SJSA1 (cell line): ENCODE data around the gene LYPD6B. TPM values are rescaled to one million over a fixed set of nuclear protein-coding genes. Genes with fewer than 3 reads are reported as not detected.

Experiments
- DNase-seq, 2 experiments: peaks; one replicate each; pipeline ENCODE4 v3.0.0-alpha.2; 2015 to 2020; ENCODE audit warnings: low spot score in 2 of 2, low read depth in 1 of 2
- H3K27ac ChIP-seq: fragments of 250-450 bp; sonication (Bioruptor Pico); 2 replicates; pipeline ENCODE4 v1.5.1; 2020; ENCODE audit warnings: mild to moderate bottlenecking, moderate library complexity
- H3K27me3 ChIP-seq: fragments of 250-450 bp; sonication (Bioruptor Pico); replicated peaks from 2 replicates; pipeline ENCODE4 v1.5.1; 2020; ENCODE audit warnings: mild to moderate bottlenecking, moderate library complexity
- H3K36me3 ChIP-seq: fragments of 250-450 bp; sonication (Bioruptor Pico); 2 replicates; pipeline ENCODE4 v1.5.1; 2020; ENCODE audit warnings: mild to moderate bottlenecking
- H3K4me1 ChIP-seq: fragments of 250-450 bp; sonication (Bioruptor Pico); replicated peaks from 2 replicates; pipeline ENCODE4 v1.6.1; 2021; ENCODE audit warnings: mild to moderate bottlenecking
- H3K4me3 ChIP-seq: fragments of 250-450 bp; sonication (Bioruptor Pico); 2 replicates; pipeline ENCODE4 v1.5.1; 2020; ENCODE audit warnings: mild to moderate bottlenecking
- H3K9me3 ChIP-seq: fragments of 250-450 bp; sonication (Bioruptor Pico); replicated peaks from 2 replicates; pipeline ENCODE4 v1.5.1; 2020; ENCODE audit warnings: mild to moderate bottlenecking
- total RNA-seq: library from RNA; depleted of rRNA; stranded (reverse); fragments of >200 nt; shearing (Covaris generic); gene quantifications from 2 replicates; pipeline ENCODE4 v1.2.3, GENCODE V29; 2014; rRNA removed

LYPD6B gene, protein sequence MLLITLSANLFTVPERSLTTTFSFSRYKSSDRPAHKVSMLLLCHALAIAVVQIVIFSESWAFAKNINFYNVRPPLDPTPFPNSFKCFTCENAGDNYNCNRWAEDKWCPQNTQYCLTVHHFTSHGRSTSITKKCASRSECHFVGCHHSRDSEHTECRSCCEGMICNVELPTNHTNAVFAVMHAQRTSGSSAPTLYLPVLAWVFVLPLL
- 35.7 and 43.3 TPM in 2 replicates for total RNA-seq

DNA sequence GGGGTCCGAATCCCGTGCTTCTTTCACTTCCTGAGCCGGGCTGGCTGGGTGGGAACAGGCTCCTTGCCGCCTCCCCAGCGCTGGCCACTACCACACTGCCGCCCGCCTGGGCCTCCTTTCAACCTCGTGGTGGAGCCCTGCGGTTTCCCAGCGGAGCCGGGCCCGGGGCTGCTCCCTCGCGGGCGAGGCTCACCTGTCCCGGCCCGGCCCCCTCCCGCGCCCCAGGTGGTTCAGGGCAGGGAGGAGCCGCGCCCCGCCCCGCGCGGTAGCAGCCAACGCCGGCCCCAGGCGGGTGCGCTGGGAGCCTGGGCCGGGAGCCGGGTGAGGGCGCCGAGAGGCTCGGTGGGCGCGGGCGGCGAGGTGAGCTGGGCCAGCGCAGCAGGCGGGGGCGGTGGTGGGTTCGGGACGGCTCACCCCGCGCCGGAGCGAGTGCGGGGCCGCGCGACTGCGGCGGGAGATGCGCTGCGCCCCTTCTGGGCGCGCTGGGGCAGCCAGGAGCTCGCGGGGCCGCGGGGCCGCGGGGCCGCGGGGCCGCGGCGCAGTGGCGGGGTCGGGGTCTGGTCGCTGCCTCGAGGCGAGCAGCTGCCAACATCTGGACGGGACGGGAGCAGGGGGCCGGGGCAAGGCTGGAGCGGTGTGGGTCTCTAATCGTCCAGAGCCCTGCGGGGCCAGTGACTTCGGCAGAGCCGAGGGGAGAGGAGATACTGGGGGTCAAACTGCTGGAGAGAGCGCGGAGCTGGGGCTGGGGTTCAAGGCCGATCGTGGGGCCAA lies at the start of gene LYPD6B:
TSS of gene LYPD6B (plus strand) at position 258 of the 771 bp plus-strand sequence. CDS start 92,250 bp downstream, outside the sequence.
- H3K27me3 ChIP-seq, result no peaks in the 10 kb centered on the region
- no peaks in the 10 kb centered on the region for H3K36me3 ChIP-seq
- H3K27ac ChIP-seq, result peak within 1 kb of the TSS; percentile 49; the same call in 1 of the 2 replicates
- peak within 1 kb of the TSS; percentile 91 for H3K4me3 ChIP-seq
- no peaks in the 10 kb centered on the region for H3K9me3 ChIP-seq
- DNase-seq, result peak; percentile 49 to 56
- H3K4me1 ChIP-seq, result peaks cover 39% of the 10 kb centered on the region

- Histone ChIP-seq H3K4me3 (no peak overlapping the region), H3K27ac (no peak overlapping the region), H3K27me3 (no peaks in the 10 kb centered on the region), H3K4me1 (no peaks in the 10 kb centered on the region), H3K9me3 (no peaks in the 10 kb centered on the region), H3K36me3 (no peaks in the 10 kb centered on the region)
- peak in 1 of 2 experiments; percentile 50 for DNase-seq
These were observed 48.5 kb upstream of the LYPD6B start for GRCh38 chr2:148989882-148990493.

DNA sequence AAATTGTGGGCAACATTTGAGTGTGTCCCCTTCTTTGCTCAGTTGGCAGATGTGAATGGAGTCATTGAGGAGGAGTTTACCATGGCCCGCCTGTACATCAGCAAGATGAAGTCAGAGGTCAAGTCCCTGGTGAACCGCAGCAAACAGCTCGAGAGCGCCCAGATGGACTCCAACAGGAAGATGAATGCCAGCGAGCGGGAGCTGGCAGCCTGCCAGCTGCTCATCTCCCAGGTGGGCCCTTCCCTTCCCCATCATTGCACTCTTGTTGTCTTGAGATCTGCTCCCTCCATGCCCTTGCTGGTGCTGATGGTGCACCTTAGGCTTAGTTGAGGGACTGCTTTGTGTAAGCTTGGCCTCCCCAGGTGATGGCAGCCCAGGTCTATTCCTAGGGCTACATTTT lies 47.5 kb upstream of the LYPD6B start:
- H3K4me1 ChIP-seq, result no peaks in the 10 kb centered on the region
- no peak overlapping the region for H3K4me3 ChIP-seq
- H3K36me3 ChIP-seq, result no peaks in the 10 kb centered on the region
- no peak for DNase-seq
- no peaks in the 10 kb centered on the region for H3K27me3 ChIP-seq
- no peaks in the 10 kb centered on the region for H3K9me3 ChIP-seq
- no peak overlapping the region for H3K27ac ChIP-seq

DNA sequence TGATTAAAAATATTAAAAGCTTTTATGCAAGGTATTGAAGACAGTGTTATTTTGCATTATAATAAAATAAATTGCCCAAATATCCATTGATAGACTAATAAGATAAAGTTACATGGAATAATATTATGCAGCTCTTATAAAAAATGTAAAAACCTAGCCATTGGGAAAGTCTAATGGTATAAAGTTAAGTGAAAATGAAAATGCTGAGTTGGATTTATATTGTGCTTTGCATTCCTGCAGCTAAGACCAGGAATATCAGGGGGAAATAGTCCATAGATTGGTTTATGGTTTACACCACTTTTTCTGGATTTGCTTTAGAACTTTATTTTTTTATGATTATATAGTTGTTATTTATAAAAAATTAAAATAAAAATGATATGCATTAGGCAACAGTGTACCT lies 46.1 kb upstream of the LYPD6B start:
- no peaks in the 10 kb centered on the region for H3K4me1 ChIP-seq
- H3K27me3 ChIP-seq, result no peaks in the 10 kb centered on the region
- no peak for DNase-seq
- H3K9me3 ChIP-seq, result no peaks in the 10 kb centered on the region
- no peak overlapping the region for H3K4me3 ChIP-seq
- no peaks in the 10 kb centered on the region for H3K36me3 ChIP-seq
- H3K27ac ChIP-seq, result no peak overlapping the region

GRCh38 chr2:148993351-148993750 lies 45.1 kb upstream of the LYPD6B start:
- Histone ChIP-seq H3K27ac (no peak overlapping the region), H3K36me3 (no peaks in the 10 kb centered on the region), H3K27me3 (no peaks in the 10 kb centered on the region), H3K9me3 (no peaks in the 10 kb centered on the region), H3K4me3 (no peak overlapping the region), H3K4me1 (no peaks in the 10 kb centered on the region)
- DNase-seq, result no peak

GRCh38 chr2:148994341-148994740 lies 44.2 kb upstream of the LYPD6B start:
- no peak for DNase-seq
- no peaks in the 10 kb centered on the region for H3K4me1 ChIP-seq
- no peak overlapping the region for H3K4me3 ChIP-seq
- no peaks in the 10 kb centered on the region for H3K36me3 ChIP-seq
- no peaks in the 10 kb centered on the region for H3K27me3 ChIP-seq
- H3K9me3 ChIP-seq, result no peaks in the 10 kb centered on the region
- no peak overlapping the region for H3K27ac ChIP-seq

- H3K27me3 ChIP-seq, result 0 out of 2 replicates have a peak, but pooled peaks cover 6% of the 10 kb centered on the region
- H3K4me1 ChIP-seq, result no peaks in the 10 kb centered on the region
- no peak for DNase-seq
- H3K36me3 ChIP-seq, result no peaks in the 10 kb centered on the region
- H3K4me3 ChIP-seq, result no peak overlapping the region
- H3K27ac ChIP-seq, result no peak overlapping the region
- no peaks in the 10 kb centered on the region for H3K9me3 ChIP-seq
These were observed 41.7 kb upstream of the LYPD6B start for GRCh38 chr2:148996805-148997204.

DNA sequence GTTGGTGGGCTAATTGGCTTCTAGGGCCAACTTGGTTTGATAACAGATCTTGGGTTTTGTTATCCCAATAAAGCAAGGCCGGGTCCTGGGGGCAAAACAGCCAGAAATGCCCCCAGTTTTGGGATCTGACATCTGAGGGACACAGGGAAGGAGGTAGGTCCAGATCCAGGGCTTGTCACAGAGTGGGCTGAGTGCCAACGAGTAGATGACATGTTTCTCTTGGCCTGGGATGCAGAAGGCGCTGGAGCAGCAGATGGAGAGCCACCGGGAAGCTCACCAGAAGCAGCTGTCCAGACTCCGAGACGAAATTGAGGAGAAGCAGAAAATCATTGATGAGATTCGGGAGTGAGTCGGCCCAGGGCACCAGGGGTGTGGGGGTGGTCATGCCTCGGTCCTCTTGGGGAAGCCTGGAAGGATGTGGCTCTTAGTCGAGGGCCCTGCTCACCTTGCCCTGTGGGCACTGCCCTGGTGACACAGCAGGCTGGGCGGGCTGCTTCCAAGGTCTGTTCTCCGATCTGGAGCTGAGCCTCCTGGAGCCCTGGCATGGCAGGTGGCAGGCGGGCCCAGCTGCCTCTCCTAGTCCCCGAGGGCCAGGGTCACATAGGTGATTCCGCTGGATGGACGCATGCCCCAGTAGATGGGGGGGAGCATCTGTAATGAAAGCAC lies 40.2 kb upstream of the LYPD6B start:
- Histone ChIP-seq H3K4me1 (no peaks in the 10 kb centered on the region), H3K27me3 (0 out of 2 replicates have a peak, but pooled peaks cover 6% of the 10 kb centered on the region), H3K36me3 (no peaks in the 10 kb centered on the region), H3K9me3 (no peaks in the 10 kb centered on the region), H3K27ac (no peak overlapping the region), H3K4me3 (no peak overlapping the region)
- no peak for DNase-seq

DNA sequence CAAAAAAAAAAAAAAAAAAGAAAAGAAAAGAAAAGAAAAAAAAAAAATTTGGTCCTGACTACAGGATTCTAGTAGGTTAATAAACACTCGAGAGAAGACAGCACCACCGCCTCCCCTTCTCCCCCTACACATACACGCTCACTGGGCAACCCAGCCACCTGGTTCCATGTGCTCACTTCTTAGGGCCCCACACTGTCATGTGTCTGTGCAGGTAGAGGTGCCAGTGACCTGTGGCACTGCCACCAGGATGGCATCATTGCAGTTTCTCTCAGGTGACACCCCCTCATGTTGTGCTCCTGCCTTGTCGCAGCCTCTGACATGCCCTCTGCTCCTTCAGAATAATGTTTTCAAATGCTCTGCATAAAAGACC lies 39.7 kb upstream of the LYPD6B start:
- H3K9me3 ChIP-seq, result no peaks in the 10 kb centered on the region
- no peak overlapping the region for H3K4me3 ChIP-seq
- H3K27ac ChIP-seq, result no peak overlapping the region
- H3K4me1 ChIP-seq, result no peaks in the 10 kb centered on the region
- 0 out of 2 replicates have a peak, but pooled peaks cover 6% of the 10 kb centered on the region for H3K27me3 ChIP-seq
- DNase-seq, result no peak
- H3K36me3 ChIP-seq, result no peaks in the 10 kb centered on the region

DNA sequence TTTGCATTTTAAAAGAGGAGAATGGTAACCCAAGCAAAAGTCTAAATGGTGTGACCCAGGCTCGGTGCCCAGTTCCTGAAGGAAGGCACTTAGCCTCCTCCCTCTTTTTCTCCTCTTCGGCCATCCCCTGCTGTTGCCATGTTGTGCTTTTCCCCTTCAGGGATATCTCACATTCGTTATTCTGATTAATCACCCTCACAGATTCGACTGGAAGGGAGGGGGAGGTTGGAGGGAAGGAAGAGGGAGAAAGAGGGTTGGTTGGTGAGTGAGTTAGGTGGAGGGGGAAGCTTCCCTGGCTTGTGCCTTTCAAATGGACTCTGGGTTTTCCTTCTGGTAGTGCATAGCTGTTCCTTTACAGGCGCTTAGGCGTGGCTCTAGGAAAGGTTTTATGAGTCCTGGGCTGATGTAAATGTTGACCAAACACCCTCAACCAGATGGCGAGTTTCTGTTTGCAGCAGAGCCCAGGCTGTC lies 39.0 kb upstream of the LYPD6B start:
- H3K27me3 ChIP-seq, result 0 out of 2 replicates have a peak, but pooled peaks cover 6% of the 10 kb centered on the region
- H3K27ac ChIP-seq, result no peak overlapping the region
- H3K4me3 ChIP-seq, result no peak overlapping the region
- no peaks in the 10 kb centered on the region for H3K36me3 ChIP-seq
- no peak for DNase-seq
- no peaks in the 10 kb centered on the region for H3K4me1 ChIP-seq
- H3K9me3 ChIP-seq, result no peaks in the 10 kb centered on the region

DNA sequence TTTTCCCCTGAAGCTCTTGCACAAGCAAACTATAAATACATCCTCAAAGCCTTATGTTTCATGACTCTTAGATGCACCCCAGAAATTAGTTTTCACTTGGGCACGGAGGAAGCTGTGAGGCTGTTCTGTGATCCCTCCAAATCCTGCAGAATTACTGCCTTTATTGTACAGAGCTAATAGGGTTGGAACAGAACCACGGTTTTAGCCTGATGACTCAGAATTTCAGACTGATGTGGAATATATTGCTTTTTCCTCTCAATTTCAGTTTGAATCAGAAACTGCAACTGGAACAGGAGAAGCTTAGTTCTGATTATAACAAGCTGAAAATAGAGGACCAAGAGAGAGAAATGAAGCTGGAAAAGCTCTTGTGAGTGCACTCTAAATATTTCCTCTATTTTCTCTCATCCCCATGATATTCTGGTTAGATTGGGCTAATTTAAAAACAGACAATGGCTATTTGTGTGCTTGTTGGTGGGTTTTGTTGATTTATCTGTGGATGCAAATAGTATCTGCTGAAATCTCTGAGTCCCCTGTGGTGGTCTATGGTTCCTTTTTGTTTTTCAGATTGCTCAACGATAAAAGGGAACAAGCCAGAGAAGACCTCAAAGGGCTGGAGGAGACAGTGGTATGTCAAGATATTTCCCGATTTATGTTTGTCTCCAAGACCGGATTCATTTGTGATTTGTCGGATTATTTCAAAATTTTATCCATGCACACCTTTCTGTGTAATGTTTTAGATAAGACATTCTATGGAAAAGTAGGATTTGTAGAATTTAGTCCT lies 38.2 kb upstream of the LYPD6B start:
- Histone ChIP-seq H3K9me3 (no peaks in the 10 kb centered on the region), H3K27ac (no peak overlapping the region), H3K27me3 (peaks cover 6% of the 10 kb centered on the region; the same call in 1 of the 2 replicates), H3K4me1 (peaks cover 2% of the 10 kb centered on the region), H3K36me3 (no peaks in the 10 kb centered on the region), H3K4me3 (no peak overlapping the region)
- no peak for DNase-seq

DNA sequence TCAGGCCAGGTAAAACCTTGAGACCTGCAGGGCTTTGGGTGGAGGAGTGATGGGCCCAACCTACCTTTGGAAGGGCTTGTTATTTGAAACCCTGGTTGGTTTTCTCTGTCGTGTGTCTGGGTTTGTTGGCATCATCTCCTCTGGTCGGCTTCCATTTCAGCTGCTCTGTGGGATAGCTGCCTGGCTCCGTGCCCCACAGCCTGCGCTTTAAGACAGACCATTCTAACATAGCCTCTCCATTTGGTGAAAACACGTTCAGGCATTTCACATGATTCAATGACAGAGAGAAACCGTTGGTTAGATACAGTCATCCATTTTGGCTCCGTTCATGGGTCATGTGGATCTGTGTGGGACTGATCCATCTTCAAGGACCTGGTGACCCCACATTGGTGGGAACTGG lies 37.0 kb upstream of the LYPD6B start:
- Histone ChIP-seq H3K9me3 (no peaks in the 10 kb centered on the region), H3K27me3 (peaks cover 6% of the 10 kb centered on the region; the same call in 1 of the 2 replicates), H3K36me3 (no peaks in the 10 kb centered on the region), H3K4me3 (no peak overlapping the region), H3K27ac (no peak overlapping the region), H3K4me1 (peaks cover 7% of the 10 kb centered on the region)
- no peak for DNase-seq

GRCh38 chr2:149002378-149002890 lies 36.1 kb upstream of the LYPD6B start:
- peaks cover 6% of the 10 kb centered on the region; the same call in 1 of the 2 replicates for H3K27me3 ChIP-seq
- H3K9me3 ChIP-seq, result no peaks in the 10 kb centered on the region
- no peak overlapping the region for H3K27ac ChIP-seq
- peaks cover 7% of the 10 kb centered on the region for H3K4me1 ChIP-seq
- no peak overlapping the region for H3K4me3 ChIP-seq
- DNase-seq, result no peak
- no peaks in the 10 kb centered on the region for H3K36me3 ChIP-seq
